ENCODE measurements around the gene DSCAM. TPM values are rescaled to one million over a fixed set of nuclear protein-coding genes. Genes with fewer than 3 reads are reported as not detected.

The DSCAM gene
- total RNA-seq, 4 donors from 2014 or later = 0.17 TPM; not detected in 3

GRCh38 chr21:40616377-40616704 lies 230.6 kb downstream of the DSCAM start:
- TF ChIP-seq CTCF (IDR thresholded peaks at IDR 0.05; ENCODE audit: low read depth) = no peak

GRCh38 chr21:40615505-40616376 lies 231.2 kb downstream of the DSCAM start:
- no peak for TF ChIP-seq CTCF (IDR thresholded peaks at IDR 0.05; ENCODE audit: low read depth)

GRCh38 chr21:40613546-40614030 lies 233.4 kb downstream of the DSCAM start:
- TF ChIP-seq CTCF (IDR thresholded peaks at IDR 0.05; ENCODE audit: low read depth) = no peak

- TF ChIP-seq CTCF (IDR thresholded peaks at IDR 0.05; ENCODE audit: low read depth) = no peak
These were observed 236.6 kb downstream of the DSCAM start for GRCh38 chr21:40610345-40610744.

GRCh38 chr21:40606341-40606740 lies 240.6 kb downstream of the DSCAM start:
- TF ChIP-seq CTCF (IDR thresholded peaks at IDR 0.05; ENCODE audit: low read depth) = no peak

- TF ChIP-seq CTCF (IDR thresholded peaks at IDR 0.05; ENCODE audit: low read depth) = no peak
These were observed 241.9 kb downstream of the DSCAM start for GRCh38 chr21:40605094-40605493.

GRCh38 chr21:40603774-40604173 lies 243.2 kb downstream of the DSCAM start:
- TF ChIP-seq CTCF (IDR thresholded peaks at IDR 0.05; ENCODE audit: low read depth) = no peak
